Colonic mucosa (tissue), 4 donors: ENCODE results near the gene ZNF432. TPM values are rescaled to one million over a fixed set of nuclear protein-coding genes. Genes with fewer than 3 reads are reported as not detected.
"Not testable (repeated sequence)": the region's sequence is repeated elsewhere in the genome, so short reads cannot be mapped to it uniquely, and the experiment has no call there.

Experiments used
- DNase-seq: peaks from one replicate; pipeline ENCODE4 v3.0.0-alpha.2; 2020
- H3K27ac ChIP-seq: fragments of 200-600 bp; one replicate; pipeline ENCODE4 v1.8.0; 2021
- H3K27me3 ChIP-seq: fragments of 200-600 bp; one replicate; pipeline ENCODE4 v1.8.0; 2021
- H3K36me3 ChIP-seq: fragments of 200-600 bp; one replicate; pipeline ENCODE4 v1.8.0; 2021
- H3K4me1 ChIP-seq: fragments of 200-600 bp; one replicate; pipeline ENCODE4 v1.8.0; 2021; ENCODE audit warnings: mild to moderate bottlenecking
- H3K4me3 ChIP-seq: fragments of 200-600 bp; one replicate; pipeline ENCODE4 v1.8.0; 2021
- H3K9ac ChIP-seq, 2 donors: one replicate each; pipeline ENCODE4 v1.7.0; 2013; ENCODE audit warnings: control low read depth in 2 of 2, low read depth in 2 of 2, low read length in 2 of 2
- H3K9me3 ChIP-seq: fragments of 200-600 bp; one replicate; pipeline ENCODE4 v1.8.0; 2021
- intact Hi-C: fragments of 100-400 bp; cut with DNase I; formaldehyde crosslinking; loops from one replicate; pipeline ENCODE4 v1.14.1; 2022
- total RNA-seq, 2 donors: library from RNA; stranded (reverse); fragmentation: NEBNext Ultra II Directional in 1 of 2; extraction: Animal tissue kit (Norgen Biotek cat#: 25700) in 1 of 2; gene quantifications; one replicate each; pipeline ENCODE4 v1.2.1, GENCODE V29; 2021
- TF ChIP-seq, protein P1 (sequence below): fragments of 200-600 bp; IDR thresholded peaks from one replicate; pipeline ENCODE4 v1.8.0; 2022; ENCODE audit warnings: antibody characterized with exemption, mild to moderate bottlenecking
- donor health status: healthy.
- donor health status: DM: no; HTN: no; CAD: no.
- donor health status: DM: no; HTN: no; CAD: no.

The ZNF432 gene
- total RNA-seq, 2 donors from 2014 or later, result 7.7 to 7.8 TPM

DNA sequence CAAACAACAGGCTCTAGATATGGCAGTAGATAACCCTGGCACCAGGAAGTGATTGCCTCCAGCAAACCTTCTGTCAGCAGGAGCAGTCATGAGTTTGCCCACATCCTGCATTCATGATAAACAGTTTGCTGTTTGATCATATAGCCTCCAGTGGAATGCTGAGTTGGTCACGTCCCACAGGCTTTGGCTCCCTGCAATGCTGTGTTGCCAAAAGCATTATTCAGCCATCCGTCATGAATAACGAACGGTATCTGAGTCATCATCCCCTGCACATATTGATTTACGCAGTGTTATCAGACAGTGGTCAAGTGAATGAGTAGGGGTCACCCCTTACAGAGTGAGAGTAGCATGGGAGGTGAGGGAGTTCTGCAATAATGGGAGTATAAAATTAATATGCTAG, 21.9 kb upstream of the ZNF432 start:
- Histone ChIP-seq H3K27ac (no peak overlapping the region), H3K4me1 (no peaks in the 10 kb centered on the region), H3K9me3 (peaks cover 8% of the 10 kb centered on the region), H3K4me3 (no peak overlapping the region), H3K36me3 (peaks cover 33% of the 10 kb centered on the region), H3K27me3 (no peaks in the 10 kb centered on the region), H3K9ac (no peak overlapping the region)
- intact Hi-C loops, result no loop called here
- TF ChIP-seq, protein P1, sequence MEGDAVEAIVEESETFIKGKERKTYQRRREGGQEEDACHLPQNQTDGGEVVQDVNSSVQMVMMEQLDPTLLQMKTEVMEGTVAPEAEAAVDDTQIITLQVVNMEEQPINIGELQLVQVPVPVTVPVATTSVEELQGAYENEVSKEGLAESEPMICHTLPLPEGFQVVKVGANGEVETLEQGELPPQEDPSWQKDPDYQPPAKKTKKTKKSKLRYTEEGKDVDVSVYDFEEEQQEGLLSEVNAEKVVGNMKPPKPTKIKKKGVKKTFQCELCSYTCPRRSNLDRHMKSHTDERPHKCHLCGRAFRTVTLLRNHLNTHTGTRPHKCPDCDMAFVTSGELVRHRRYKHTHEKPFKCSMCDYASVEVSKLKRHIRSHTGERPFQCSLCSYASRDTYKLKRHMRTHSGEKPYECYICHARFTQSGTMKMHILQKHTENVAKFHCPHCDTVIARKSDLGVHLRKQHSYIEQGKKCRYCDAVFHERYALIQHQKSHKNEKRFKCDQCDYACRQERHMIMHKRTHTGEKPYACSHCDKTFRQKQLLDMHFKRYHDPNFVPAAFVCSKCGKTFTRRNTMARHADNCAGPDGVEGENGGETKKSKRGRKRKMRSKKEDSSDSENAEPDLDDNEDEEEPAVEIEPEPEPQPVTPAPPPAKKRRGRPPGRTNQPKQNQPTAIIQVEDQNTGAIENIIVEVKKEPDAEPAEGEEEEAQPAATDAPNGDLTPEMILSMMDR, result no peak
- no peak for DNase-seq

DNA sequence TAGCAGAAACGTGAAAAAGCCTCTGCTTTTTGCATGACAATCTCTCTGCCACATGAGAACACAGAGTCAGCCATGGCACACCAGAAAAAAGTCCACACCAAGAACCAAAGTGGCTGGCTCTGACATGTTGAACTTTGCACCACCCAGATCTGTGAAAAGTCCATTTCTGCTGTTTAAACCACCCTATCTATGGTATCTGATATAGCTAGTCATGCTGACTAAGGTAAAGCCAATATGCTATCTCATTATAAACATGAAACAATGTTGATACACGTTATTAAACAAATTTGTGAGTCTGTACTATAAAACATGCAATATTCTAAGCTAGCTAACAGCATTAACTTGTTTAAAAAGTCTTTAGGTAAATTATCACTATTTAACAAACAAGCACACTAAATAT, 21.0 kb upstream of the ZNF432 start:
- H3K9me3 ChIP-seq, result peaks cover 8% of the 10 kb centered on the region
- intact Hi-C loops, result no loop called here
- no peaks in the 10 kb centered on the region for H3K27me3 ChIP-seq
- DNase-seq, result no peak
- H3K4me1 ChIP-seq, result no peaks in the 10 kb centered on the region
- no peak overlapping the region for H3K4me3 ChIP-seq
- TF ChIP-seq, protein P1, result no peak
- no peak overlapping the region for H3K9ac ChIP-seq
- H3K36me3 ChIP-seq, result peaks cover 26% of the 10 kb centered on the region
- no peak overlapping the region for H3K27ac ChIP-seq

DNA sequence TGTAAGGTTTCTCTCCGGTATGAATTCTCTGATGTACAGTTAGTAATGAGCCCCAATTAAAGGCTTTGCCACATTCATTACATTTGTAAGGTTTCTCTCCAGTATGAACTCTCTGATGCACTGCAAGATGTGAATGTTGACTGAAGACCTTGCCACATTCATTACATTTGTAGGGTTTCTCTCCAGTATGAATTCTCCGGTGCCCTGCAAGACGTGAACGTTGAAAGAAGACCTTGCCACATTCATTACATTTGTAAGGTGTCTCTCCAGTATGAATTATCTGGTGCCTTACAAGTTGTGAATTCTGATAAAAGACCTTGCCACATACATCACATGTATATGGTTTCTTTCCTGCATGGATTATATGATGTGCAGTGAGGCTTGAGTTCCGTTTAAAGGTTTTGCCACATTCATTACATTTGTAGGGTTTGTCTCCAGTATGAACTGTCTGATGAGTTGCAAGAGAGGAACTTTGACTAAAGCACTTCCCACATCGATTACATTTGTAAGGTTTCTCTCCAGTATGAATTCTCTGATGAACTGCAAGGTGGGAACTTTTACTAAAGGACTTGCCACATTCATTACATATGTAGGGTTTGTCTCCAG, 17.7 kb upstream of the ZNF432 start:
- Histone ChIP-seq H3K4me1 (no peaks in the 10 kb centered on the region), H3K9ac (no peak overlapping the region), H3K27me3 (no peaks in the 10 kb centered on the region), H3K4me3 (no peak overlapping the region), H3K9me3 (peaks cover 14% of the 10 kb centered on the region), H3K27ac (no peak overlapping the region), H3K36me3 (peaks cover 26% of the 10 kb centered on the region)
- intact Hi-C loops, result no loop called here
- no peak for DNase-seq
- TF ChIP-seq, protein P1, result no peak

DNA sequence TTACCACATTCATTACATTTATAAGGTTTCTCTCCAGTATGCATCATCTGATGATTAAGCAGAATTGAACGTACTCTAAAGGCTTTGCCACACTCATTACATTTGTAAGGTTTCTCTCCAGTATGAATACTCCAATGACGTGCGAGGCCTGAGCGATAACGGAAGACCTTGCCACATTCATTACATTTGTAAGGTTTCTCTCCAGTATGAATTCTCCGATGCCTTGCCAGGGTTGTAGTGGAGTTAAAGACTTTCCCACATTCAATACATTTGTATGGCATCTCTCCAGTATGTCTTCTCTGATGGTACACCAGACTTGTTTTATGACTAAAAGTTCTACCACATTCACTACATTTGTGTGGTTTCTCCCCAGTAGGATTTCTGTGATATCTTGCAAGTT, 16.8 kb upstream of the ZNF432 start:
- TF ChIP-seq, protein P1, result no peak
- Histone ChIP-seq H3K27ac (no peak overlapping the region), H3K27me3 (no peaks in the 10 kb centered on the region), H3K4me1 (no peaks in the 10 kb centered on the region), H3K4me3 (no peak overlapping the region), H3K36me3 (peaks cover 17% of the 10 kb centered on the region), H3K9ac (no peak overlapping the region), H3K9me3 (peaks cover 14% of the 10 kb centered on the region)
- intact Hi-C loops, result no loop called here
- DNase-seq, result no peak

DNA sequence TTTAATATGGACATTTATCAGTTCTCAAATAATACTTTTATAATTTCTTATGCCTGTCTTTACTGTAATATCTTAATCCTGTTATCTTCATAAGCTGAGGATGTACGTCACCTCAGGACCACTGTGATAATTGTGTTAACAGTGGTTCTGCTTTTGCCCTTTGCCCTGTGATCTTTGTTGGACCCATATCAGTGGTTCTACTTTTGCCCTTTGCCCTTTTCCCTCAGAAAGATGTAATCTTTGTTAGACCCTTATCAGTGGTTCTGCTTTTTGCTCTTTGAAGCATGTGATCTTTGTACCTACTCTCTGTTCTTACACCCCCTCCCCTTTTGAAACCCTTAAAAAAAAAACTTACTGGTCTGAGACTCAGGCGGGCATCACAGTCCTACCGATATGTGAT, 7.8 kb upstream of the ZNF432 start:
- H3K27me3 ChIP-seq, H3K4me3 ChIP-seq, DNase-seq, H3K4me1 ChIP-seq, H3K36me3 ChIP-seq, H3K9me3 ChIP-seq, intact Hi-C loops, H3K27ac ChIP-seq, H3K9ac ChIP-seq: not testable (repeated sequence)

DNA sequence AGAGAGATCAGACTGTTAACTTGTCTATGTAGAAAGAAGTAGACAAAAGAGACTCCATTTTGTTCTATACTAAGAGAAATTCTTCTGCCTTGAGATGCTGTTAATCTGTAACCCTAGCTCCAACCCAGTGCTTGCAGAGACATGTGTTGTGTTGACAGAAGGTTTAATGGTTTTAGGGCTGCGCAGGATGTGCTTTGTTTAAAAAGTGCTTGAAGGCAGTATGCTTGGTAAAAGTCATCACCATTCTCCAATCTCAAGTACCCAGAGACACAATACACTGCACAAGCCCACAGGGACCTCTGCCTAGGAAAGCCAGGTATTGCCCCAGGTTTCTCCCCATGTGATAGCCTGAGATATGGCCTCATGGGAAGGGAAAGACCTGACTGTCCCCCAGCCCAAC, 3.1 kb upstream of the ZNF432 start:
- intact Hi-C loops, DNase-seq, H3K9me3 ChIP-seq, H3K9ac ChIP-seq, H3K27ac ChIP-seq, H3K4me3 ChIP-seq, H3K36me3 ChIP-seq, H3K4me1 ChIP-seq, H3K27me3 ChIP-seq: not testable (repeated sequence)
